GM19099 (cell line): ENCODE results near the gene NEGR1.

Source experiments
- POLR2A ChIP-seq: IDR thresholded peaks from 3 replicates; pipeline ENCODE4 v1.6.1; 2011; ENCODE audit warnings: low read depth; ENCODE audit not compliant: insufficient read length; ENCODE audit errors: extremely low read depth

The NEGR1 gene

GRCh38 chr1:71785450-71785849 is 496.9 kb downstream of the NEGR1 start:
- no peak for TF ChIP-seq POLR2A

DNA sequence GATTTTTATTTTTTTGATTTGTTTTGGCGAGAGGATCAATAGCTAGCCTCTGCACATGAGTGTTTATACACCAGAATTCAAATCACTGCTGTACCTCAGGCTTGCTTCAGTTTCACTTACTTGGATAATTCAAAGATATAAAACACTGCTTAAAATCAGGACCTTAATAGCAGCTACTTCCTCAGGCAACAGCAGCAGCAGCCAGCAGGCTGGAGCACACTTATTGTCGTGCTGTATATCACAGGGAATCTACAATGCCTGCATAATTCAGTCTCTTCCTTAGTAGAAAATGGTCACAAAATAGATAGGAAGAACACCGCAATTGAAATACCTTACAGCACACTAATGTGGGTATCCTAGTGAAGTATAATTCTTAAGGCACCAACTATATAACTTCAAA is 497.3 kb downstream of the NEGR1 start:
- no peak for TF ChIP-seq POLR2A

- TF ChIP-seq POLR2A: no peak
These were observed 498.1 kb downstream of the NEGR1 start for GRCh38 chr1:71784241-71784640.

DNA sequence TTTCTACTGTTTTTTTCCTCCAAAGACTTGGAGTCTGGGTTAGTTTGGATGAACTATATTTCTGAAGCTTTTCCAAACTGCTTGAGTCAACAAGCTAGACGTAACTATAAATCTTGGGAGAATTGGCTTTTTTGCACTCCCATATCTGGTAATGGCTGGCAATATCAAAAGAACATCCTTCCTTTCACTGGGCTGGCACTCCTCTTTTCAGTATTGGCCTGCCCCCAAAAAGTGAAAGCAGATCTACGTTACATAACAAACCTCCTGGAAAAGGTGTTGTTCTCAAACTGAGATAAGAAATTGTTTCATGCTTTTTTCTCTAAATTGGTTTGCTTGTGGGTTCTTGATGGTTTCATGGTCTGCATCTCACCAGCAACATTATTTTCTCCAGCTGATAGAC is 499.3 kb downstream of the NEGR1 start:
- TF ChIP-seq POLR2A: no peak

GRCh38 chr1:71781450-71781849 is 500.9 kb downstream of the NEGR1 start:
- no peak for TF ChIP-seq POLR2A

- no peak for TF ChIP-seq POLR2A
These were observed 501.7 kb downstream of the NEGR1 start for GRCh38 chr1:71780681-71781080.

DNA sequence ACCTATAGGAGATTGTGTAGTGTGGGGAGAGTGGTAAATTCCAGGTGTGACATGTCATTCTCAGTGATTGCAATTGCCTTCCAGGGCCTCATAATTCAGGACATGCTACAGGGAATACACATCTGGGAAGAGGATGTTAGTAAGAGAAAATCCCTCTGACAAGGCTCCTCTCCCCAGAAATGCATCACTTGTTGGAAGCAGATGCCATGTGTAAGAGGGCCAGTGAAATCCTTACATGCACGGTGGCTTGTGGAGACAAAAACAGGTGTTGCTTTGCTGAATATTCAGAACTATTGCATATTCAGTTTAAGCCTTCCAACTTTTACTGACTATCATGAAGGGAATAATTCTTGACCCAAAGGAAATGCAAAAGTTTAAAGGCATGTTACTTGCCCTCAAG is 503.4 kb downstream of the NEGR1 start:
- no peak for TF ChIP-seq POLR2A

DNA sequence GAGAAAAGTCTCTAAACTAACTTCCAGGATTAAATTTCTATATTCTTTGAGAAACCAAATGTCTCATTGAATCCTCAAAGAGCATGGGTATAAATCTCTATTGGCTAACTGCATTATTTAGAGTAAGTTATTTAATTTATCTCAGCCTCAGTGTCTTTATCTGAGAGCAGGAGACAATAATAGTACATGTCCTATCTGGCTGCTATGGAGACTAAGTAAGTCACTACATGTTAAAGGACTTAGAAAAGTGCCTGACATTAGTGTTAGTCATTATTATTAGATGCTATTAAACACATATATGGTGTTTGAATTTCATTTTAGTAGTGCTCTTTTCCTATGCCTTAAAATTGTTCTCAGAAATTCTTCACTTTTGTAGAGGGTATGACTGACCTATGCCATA is 505.2 kb downstream of the NEGR1 start:
- TF ChIP-seq POLR2A: no peak

GRCh38 chr1:71774705-71775104 is 507.6 kb downstream of the NEGR1 start:
- no peak for TF ChIP-seq POLR2A

DNA sequence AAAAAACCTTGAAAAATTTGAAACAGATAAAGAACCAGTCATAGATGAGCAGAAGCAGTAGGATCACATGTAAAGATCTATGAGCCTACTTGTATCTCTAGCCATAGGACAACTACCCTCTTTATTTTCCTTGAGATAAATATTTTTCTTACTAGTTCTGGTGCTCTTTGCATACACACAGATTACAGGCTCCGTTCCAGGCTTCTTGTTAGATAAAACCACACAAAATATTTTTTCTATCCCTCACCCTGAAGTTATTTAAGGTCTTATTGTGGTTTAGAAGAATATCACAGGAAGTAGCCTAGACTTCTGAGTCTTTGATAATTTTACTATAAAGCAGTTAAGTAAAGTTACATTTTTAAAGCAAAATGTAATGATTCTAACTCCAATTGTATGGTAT is 512.2 kb downstream of the NEGR1 start:
- no peak for TF ChIP-seq POLR2A

DNA sequence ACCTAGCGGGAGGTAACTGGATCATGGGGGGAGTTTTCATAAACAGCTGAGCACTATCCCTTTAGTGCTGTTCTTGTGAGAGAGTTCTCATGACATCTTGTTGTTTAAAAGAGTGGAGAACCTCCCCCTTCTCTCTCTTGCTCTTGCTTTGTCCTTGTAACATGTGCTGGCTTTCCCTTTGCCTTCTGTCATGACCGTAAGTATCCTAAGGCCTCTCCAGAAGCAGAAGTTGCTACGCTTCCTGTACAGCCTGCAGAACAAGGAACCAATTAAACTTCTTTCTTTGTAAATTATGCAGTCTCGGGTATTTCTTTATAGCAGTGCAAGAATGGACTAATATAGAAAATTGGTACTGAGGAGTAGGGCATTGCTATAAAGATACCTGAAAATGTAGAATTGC is 515.6 kb downstream of the NEGR1 start:
- no peak for TF ChIP-seq POLR2A

DNA sequence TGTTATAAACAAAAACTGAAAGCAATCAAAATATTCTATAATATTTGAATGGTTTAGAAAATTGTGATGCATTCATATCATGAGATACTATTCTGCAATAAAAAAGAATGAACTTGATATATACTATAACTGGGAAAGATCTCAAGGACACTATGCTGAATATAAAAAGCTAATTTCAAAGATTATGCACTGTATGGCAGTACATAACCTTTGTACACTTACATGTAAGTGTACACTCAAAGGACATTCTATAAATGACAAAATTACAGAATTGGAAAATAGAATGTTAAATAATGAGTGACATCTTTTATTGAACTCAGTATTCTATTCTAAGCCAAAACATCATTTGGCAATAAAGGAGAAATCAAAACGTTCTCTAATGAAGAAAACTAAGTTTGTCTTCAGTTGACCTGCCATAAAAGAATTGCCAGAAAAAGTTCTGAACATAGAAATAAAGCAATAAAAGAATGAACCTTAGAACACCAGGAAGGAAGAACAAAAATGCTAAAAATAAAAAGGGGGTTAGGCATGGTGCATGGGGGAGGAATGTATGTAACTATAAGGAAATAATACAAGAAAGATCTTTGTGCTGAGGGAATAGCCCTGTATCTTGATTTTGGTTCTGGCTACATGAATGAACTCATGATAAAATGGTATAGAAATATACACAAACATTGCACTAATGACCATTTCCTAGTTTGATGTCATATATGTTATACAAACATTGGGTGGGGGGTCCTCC is 519.7 kb downstream of the NEGR1 start:
- TF ChIP-seq POLR2A: no peak

DNA sequence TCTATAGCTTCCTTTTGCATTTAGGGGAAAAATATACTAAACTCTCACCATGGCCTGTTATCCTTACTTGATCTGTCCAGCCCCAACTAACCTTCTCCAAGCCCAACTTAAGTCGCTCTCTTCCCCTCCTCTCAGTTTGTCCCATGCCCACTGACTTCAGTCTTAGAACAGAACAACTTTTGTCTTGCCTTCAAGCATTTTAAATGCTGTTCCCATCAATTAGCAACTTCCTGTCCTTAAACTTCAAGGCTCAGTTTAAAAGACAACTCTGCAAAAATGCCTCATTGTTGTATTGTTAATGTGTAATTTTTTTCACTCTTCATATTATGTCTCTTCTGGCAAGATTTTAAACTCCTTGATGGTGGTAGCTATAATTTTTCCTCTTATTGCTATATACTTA is 526.9 kb downstream of the NEGR1 start:
- TF ChIP-seq POLR2A: no peak

GRCh38 chr1:71753746-71754145 is 528.6 kb downstream of the NEGR1 start:
- TF ChIP-seq POLR2A: no peak

- no peak for TF ChIP-seq POLR2A
These were observed 537.0 kb downstream of the NEGR1 start for GRCh38 chr1:71745326-71745725.

GRCh38 chr1:71743862-71744261 is 538.5 kb downstream of the NEGR1 start:
- no peak for TF ChIP-seq POLR2A

DNA sequence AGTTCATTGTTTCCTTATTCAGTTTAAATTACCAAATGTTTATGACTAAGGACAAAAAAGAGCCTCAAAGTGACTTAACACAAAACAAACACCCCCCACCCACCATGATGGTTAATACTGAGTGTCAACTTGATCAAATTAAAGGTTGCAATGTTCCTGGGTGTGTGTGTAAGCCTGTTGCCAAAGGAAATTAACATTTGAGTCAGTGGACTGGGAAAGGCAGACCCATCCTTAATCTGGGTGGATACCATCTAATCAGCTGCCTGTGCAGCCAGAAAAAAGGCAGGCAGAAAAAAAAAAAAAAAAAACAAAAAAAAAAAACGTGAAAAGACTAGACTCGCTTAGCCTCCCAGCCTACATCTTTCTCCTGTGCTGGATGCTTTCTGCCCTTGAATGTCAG is 543.4 kb downstream of the NEGR1 start:
- no peak for TF ChIP-seq POLR2A
